BJ (cell line): ENCODE data around the gene ERG. TPM values are rescaled to one million over a fixed set of nuclear protein-coding genes. Genes with fewer than 3 reads are reported as not detected.

ENCODE experiments used
- CTCF ChIA-PET: fragments of 350-600 bp; formaldehyde crosslinking; extraction: SDS; loops from one replicate; lab custom pipeline; 2021; ENCODE audit warnings: antibody characterized with exemption, inconsistent platforms; lab: Yijun Ruan, JAX
- POLR2A ChIA-PET: fragments of 300-600 bp; sonication (Branson Sonifier 250); formaldehyde crosslinking; extraction: SDS; loops from one replicate; lab custom pipeline; 2021; ENCODE audit warnings: antibody characterized with exemption; lab: Charles Lee
- DNase-seq: peaks from one replicate; pipeline ENCODE4 v3.0.0-alpha.2; 2011; ENCODE audit warnings: low read depth
- H3K27me3 ChIP-seq: 2 replicates; pipeline ENCODE4 v1.6.0; 2011; ENCODE audit warnings: low read length; ENCODE audit not compliant: control insufficient read depth, insufficient read depth
- H3K36me3 ChIP-seq: 2 replicates; pipeline ENCODE4 v1.5.1; 2011; ENCODE audit warnings: low read length; ENCODE audit not compliant: control insufficient read depth, insufficient read depth
- H3K4me3 ChIP-seq: 2 replicates; pipeline ENCODE4 v1.5.1; 2011; ENCODE audit warnings: low read depth, mild to moderate bottlenecking, control low read depth, low read length
- polyA plus RNA-seq: library from polyadenylated mRNA; depleted of rRNA; stranded (reverse); fragments of >200 nt; gene quantifications from 2 replicates; pipeline ENCODE4 v1.2.3, GENCODE V29; 2011
- TF ChIP-seq, protein P1 (sequence below): IDR thresholded peaks from 2 replicates; pipeline ENCODE4 v1.5.1; 2011; ENCODE audit warnings: low read depth, mild to moderate bottlenecking, control low read depth, inconsistent platforms, low read length, moderate library complexity; ENCODE audit not compliant: insufficient read depth

The ERG gene
- polyA plus RNA-seq, 1 experiment, result not detected

DNA sequence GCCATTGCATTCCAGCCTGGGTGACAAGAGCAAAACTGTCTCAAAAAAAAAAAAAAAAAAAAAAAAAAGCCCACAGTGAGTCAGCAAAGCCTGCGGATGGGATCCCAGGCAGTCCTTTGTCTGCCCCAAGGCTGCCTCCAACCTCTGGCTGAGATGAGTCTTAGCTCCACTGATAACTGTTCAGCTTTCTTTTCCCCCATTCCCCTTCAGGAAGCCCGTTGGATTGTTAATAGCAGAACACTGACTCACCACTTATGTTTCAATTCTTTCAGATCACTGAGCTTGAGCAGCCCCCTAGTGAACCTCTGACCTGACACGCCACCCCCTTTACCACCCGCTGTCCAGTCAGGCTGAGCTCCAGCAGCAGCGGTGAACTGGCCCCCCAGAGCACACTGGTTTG lies 57.5 kb downstream of the ERG start:
- POLR2A ChIA-PET, result no interaction called here
- DNase-seq, result peak; percentile 81
- no peak overlapping the region for H3K4me3 ChIP-seq
- H3K36me3 ChIP-seq, result no peaks in the 10 kb centered on the region
- H3K27me3 ChIP-seq, result no peaks in the 10 kb centered on the region
- TF ChIP-seq, protein P1, sequence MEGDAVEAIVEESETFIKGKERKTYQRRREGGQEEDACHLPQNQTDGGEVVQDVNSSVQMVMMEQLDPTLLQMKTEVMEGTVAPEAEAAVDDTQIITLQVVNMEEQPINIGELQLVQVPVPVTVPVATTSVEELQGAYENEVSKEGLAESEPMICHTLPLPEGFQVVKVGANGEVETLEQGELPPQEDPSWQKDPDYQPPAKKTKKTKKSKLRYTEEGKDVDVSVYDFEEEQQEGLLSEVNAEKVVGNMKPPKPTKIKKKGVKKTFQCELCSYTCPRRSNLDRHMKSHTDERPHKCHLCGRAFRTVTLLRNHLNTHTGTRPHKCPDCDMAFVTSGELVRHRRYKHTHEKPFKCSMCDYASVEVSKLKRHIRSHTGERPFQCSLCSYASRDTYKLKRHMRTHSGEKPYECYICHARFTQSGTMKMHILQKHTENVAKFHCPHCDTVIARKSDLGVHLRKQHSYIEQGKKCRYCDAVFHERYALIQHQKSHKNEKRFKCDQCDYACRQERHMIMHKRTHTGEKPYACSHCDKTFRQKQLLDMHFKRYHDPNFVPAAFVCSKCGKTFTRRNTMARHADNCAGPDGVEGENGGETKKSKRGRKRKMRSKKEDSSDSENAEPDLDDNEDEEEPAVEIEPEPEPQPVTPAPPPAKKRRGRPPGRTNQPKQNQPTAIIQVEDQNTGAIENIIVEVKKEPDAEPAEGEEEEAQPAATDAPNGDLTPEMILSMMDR, result 0 out of 2 replicates have a peak, but pooled peaks have one; percentile 9
- CTCF ChIA-PET, result no interaction called here

DNA sequence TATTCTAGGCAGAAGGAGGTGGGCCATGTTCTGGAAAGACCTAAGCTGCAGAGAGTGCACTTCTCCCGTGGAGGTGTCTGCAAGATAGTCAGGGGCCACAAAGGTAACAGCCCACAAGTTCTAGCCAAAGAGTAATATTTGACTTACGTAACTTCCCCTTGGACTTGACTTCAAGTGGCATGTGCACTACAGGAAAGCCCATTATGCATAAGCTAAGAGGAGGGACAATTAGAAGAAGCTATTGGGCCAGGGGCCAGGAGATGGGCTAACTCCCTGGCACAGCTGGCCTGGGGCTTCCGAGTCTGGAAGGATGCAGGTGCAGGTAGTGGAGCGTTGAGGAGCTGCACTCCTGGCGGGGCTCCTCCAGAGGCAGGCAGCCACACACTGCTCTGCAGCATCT lies 58.3 kb downstream of the ERG start:
- POLR2A ChIA-PET, result no interaction called here
- DNase-seq, result no peak
- TF ChIP-seq, protein P1, result no peak
- Histone ChIP-seq H3K27me3 (no peaks in the 10 kb centered on the region), H3K36me3 (no peaks in the 10 kb centered on the region), H3K4me3 (no peak overlapping the region)
- CTCF ChIA-PET, result interaction anchor here (0.5 to 0.6 kb wide), 2 partner anchors 9 to 61 kb away, joined by 3 read pairs; no protein-coding TSS in a partner anchor

DNA sequence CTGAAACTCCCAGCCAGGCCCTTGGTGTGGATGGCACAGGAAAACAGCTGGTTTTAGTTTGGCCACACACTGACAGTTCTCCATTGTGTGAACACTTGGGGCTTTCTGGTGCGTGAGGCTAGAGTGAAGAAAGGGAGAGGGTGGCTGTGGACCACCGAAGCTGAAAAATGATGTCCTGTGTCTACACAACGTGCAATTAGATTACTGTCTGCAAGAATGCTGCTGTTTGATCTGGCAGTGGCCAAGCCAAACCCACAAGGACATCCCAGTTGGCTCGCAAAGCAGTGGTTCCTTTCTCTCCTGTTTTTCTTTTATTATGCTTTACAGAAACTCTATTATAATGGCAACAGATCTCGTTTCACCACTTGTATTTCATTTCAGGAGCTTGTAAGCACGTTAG lies 58.9 kb downstream of the ERG start:
- Histone ChIP-seq H3K27me3 (no peaks in the 10 kb centered on the region), H3K4me3 (no peak overlapping the region), H3K36me3 (no peaks in the 10 kb centered on the region)
- DNase-seq, result no peak
- ChIA-PET POLR2A (no interaction called here), CTCF (no interaction called here)
- TF ChIP-seq, protein P1, result no peak

GRCh38 chr21:38438462-38438893 lies 59.8 kb downstream of the ERG start:
- Histone ChIP-seq H3K27me3 (no peaks in the 10 kb centered on the region), H3K4me3 (no peak overlapping the region), H3K36me3 (no peaks in the 10 kb centered on the region)
- TF ChIP-seq, protein P1, result no peak
- DNase-seq, result peak; percentile 51
- CTCF ChIA-PET, result no interaction called here
- POLR2A ChIA-PET, result no interaction called here

DNA sequence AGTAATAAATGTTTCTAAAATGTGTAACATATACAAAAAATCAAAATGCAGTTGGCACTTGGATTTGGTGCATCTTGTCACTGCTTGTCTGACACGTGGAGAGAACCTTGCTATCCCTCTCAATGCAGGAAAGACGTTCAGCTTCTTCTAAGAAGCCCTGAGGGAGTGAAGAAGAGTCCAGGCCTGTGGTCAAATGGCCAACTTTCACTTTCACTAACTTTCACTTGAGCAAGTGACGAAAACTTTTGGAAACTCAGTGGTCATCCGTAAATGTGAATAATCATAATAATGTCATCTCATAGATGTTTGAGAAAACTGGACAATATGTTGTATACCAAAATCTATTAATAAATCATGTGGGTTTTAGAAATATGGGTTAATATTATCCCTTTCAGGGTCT lies 61.9 kb downstream of the ERG start:
- ChIA-PET CTCF (interaction anchor here (1.1 kb wide), 1 partner anchor 14 kb away, joined by 3 read pairs; no protein-coding TSS in a partner anchor), POLR2A (no interaction called here)
- DNase-seq, result no peak

More for the DNA sequence above, 61.9 kb downstream of the ERG start:
- no peaks in the 10 kb centered on the region for H3K36me3 ChIP-seq
- no peaks in the 10 kb centered on the region for H3K27me3 ChIP-seq
- TF ChIP-seq, protein P1, result no peak
- no peak overlapping the region for H3K4me3 ChIP-seq
